Epithelial cell of proximal tubule (primary cell): Measurements from ENCODE around the gene HOXA6. TPM values are rescaled to one million over a fixed set of nuclear protein-coding genes. Genes with fewer than 3 reads are reported as not detected.

Experiments used
- DNase-seq: peaks from one replicate; pipeline ENCODE4 v3.0.0-alpha.2; 2011; ENCODE audit warnings: low read depth
- H3K4me3 ChIP-seq: 2 replicates; pipeline ENCODE4 v1.5.1; 2011; ENCODE audit warnings: low read depth, mild to moderate bottlenecking, low read length
- CTCF ChIP-seq: conservative IDR thresholded peaks from 2 replicates; pipeline ENCODE4 v1.5.1; 2012; ENCODE audit warnings: low read depth, mild to moderate bottlenecking, low read length
- total RNA-seq: library from RNA; depleted of rRNA; stranded (reverse); fragments of >200 nt; gene quantifications from 2 replicates; pipeline ENCODE4 v1.2.3, GENCODE V29; 2015

HOXA6 gene
- total RNA-seq, 1 donor from 2014 or later = 5.7 TPM

- DNase-seq = no peak
- H3K4me3 ChIP-seq = peak overlapping the region; percentile 13
- no peak for TF ChIP-seq CTCF
Observed at GRCh38 chr7:27175626-27176523, 28.3 kb upstream of the HOXA6 start.

DNA sequence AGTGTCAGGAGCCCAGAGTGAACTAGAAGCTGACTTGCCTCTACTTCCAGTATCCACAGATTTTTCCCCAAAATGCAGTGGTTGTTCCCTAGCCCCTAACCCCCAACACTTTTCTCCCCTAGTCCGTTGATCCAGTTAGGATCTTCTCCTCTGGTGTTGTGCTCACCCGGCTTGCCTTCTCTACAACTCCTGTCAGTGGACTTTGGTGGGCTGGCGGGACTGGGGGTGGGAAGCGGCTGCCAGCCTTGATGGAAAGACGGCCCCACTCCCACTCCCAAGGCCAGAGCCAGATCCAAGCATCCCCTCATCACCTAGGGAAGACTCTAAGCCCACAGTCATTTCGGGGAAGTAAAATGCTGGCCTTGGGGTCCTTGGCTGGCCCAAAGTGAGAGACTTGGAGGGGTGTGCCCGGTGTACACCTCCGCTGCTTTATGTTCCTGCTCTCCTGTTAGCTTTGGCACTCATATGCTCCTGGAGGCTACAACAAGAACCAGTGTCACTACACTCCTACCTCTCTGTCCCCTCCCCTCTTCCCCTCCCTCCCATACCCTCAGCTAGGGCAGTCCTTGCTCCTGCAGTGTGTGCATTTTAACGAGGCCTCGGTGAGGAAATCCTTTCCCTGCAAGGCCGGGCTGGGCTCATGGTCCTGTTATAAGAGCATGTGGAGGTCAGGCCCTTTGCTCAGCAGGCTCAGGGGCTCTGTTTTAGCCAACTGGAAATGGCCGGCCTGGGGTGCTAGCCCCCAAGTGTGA lies 27.5 kb upstream of the HOXA6 start:
- H3K4me3 ChIP-seq = peak overlapping the region; percentile 74

GRCh38 chr7:27173956-27174873 lies 26.6 kb upstream of the HOXA6 start, which contains the start of gene HOXA10:
Gene HOXA10, minus strand, starts transcription at chr7:27174320. Its CDS starts 14 bp downstream, at chr7:27174306.
- no peak for DNase-seq

More for the DNA sequence above, 27.5 kb upstream of the HOXA6 start:
- DNase-seq = no peak
- no peak for TF ChIP-seq CTCF

GRCh38 chr7:27173511-27173955 lies 26.0 kb upstream of the HOXA6 start:
- no peak for DNase-seq
- peak overlapping the region; percentile 74 for H3K4me3 ChIP-seq
- no peak for TF ChIP-seq CTCF

More at GRCh38 chr7:27173956-27174873, 26.6 kb upstream of the HOXA6 start, which contains the start of gene HOXA10:
- peak within 1 kb of the TSS; percentile 74 for H3K4me3 ChIP-seq
- TF ChIP-seq CTCF = no peak

DNA sequence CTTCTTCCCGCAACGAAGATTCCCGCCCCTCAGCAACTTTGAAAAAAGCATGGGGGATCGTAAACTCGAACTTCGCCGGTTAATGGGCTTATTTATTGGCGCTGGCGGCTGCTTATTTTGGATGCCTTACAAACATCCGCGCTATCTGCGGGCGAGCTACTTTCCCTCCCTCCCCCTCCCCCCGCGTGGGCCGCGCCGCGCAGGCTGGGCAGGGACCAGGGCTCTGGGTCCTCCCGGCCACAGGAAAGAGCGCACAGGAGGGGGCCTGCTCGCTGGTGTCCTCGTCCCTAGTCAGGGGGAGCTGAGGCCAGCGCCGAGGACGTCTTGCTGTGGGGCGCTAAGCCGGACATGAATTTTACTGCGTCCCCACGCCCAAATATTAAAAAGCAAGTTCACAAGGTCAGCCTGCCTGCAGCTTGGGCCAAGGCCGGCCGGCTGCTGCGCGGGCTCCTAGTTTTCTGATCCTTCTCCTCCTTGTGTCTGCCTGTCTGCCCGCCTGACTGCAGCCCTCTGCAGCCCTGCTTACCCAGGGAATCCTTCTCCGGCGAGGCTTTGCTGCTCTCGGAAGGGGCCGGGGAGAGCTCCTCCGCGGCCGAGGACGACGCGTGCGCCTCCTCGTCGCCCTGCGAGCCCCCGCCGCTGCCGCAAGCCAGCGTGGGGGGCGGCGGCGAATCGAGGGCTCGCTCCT lies 25.4 kb upstream of the HOXA6 start:
- TF ChIP-seq CTCF = no peak
- peak overlapping the region; percentile 74 for H3K4me3 ChIP-seq
- no peak for DNase-seq
